Bronchial smooth muscle cell (primary cell): ENCODE measurements around the gene TAS2R19. TPM values are rescaled to one million over a fixed set of nuclear protein-coding genes. Genes with fewer than 3 reads are reported as not detected.

Experiments
- total RNA-seq: library from RNA; depleted of rRNA; stranded (reverse); fragments of >200 nt; gene quantifications from 2 replicates; pipeline ENCODE4 v1.2.1, GENCODE V29; 2014

Gene TAS2R19
- total RNA-seq: 3.9 and 4.6 TPM in 2 replicates

DNA sequence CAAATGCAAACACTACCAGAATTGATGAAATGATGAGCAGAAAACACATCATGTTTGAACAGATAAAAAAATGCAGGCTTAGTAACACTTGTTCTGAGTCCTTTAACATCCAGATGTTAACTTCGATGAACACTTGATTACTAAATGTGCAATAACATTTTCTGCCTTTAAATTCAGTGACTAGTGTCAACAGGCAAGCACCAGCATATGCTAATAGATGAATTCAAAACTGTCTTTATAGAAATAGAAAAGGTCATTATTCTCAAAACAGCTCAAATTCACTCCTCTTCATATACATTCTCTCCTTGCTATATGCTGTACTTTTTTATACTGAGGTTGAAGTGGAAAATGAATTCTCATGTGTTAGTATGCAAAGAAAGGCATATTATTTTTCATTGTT lies at the start of gene TAS2R19:
TAS2R19 (minus strand) TSS at position 101 of the 400 bp plus-strand sequence; CDS start at position 52, 49 bp downstream.

GRCh38 chr12:11062194-11062593 lies 39.8 kb upstream of the TAS2R19 start, which contains the start of gene TAS2R46:
Gene TAS2R46 (minus strand): TSS chr12:11062294. CDS start chr12:11062294, 0 bp downstream.

DNA sequence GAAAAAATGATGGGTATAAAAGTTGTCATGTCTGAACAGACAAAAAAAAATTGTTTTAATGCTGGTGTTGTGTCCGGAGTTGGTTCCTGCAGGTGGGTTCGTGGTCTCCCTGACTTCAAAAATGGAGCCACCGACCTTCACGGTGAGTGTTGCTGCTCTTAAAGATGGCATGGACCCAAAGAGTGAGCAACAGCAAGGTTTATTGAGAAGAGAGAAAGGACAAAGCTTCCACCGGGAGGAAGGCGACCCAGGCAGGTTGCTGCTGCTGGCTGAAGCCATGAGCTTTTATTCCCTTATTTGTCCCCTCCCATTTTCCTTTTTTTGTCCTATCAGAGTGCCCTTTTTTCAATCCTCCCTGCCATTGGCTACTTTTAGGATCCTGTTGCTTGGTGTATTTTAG lies 8.9 kb upstream of the TAS2R19 start, which contains the start of gene TAS2R31:
TAS2R31 (minus strand) TSS at position 101 of the 400 bp plus-strand sequence; CDS start at position 29, 72 bp downstream.

DNA sequence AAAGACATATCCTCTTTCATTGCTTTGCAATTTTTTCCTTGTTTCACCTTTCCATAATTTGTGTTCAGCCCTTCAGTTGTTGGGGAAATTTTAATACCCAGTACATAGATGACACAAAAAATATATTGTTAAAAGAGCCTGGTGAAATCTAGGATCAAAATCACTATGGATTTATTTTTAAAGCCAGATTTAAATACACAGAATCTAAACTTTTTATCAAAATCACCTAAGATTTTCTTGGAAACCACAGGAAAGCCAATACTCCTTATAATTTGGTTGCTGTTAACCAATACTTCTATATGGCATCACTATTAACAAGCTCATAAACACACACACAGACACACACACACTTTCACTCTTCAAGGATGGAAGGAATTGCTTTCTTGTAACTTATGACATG lies 24.2 kb downstream of the TAS2R19 start, which contains the start of gene TAS2R20:
TAS2R20 (minus strand) TSS at position 101 of the 400 bp plus-strand sequence. CDS start 429 bp downstream, outside the sequence.

GRCh38 chr12:10986812-10987211 lies 35.6 kb downstream of the TAS2R19 start, which contains the start of gene TAS2R50:
Gene TAS2R50 (minus strand): TSS chr12:10986912. CDS start chr12:10986860, 52 bp downstream.

Other genes with a start within 250 kb of the TAS2R19 start
- gene TAS2R7, start 220.0 kb downstream of the TAS2R19 start, total RNA-seq: not detected in 2 replicates
- gene TAS2R8, start 215.3 kb downstream of the TAS2R19 start, total RNA-seq: 0.26 TPM in 1 of 2 replicates, not detected in the other
- gene TAS2R9, start 212.5 kb downstream of the TAS2R19 start, total RNA-seq: 0.09 and 0.16 TPM in 2 replicates
- 0.60 and 1.3 TPM in 2 replicates for gene TAS2R10, start 196.3 kb downstream of the TAS2R19 start, total RNA-seq
- gene PRR4, start 173.1 kb downstream of the TAS2R19 start, total RNA-seq: 0.32 and 0.60 TPM in 2 replicates
- 15.9 and 21.0 TPM in 2 replicates for gene PRH1, start 138.4 kb downstream of the TAS2R19 start, total RNA-seq
- 0.69 and 0.95 TPM in 2 replicates for gene TAS2R13, start 113.1 kb downstream of the TAS2R19 start, total RNA-seq
- 0.63 TPM in 1 of 2 replicates, not detected in the other for gene PRH2, start 93.4 kb downstream of the TAS2R19 start, total RNA-seq
- 1.7 and 2.0 TPM in 2 replicates for gene TAS2R14, start 83.4 kb downstream of the TAS2R19 start, total RNA-seq
- 1.5 and 1.7 TPM in 2 replicates for gene TAS2R50, start 35.7 kb downstream of the TAS2R19 start, total RNA-seq
- 1.6 and 2.5 TPM in 2 replicates for gene TAS2R20, start 24.3 kb downstream of the TAS2R19 start, total RNA-seq
- 1.6 and 3.0 TPM in 2 replicates for gene TAS2R31, start 8.8 kb upstream of the TAS2R19 start, total RNA-seq
- 1.2 and 1.7 TPM in 2 replicates for gene TAS2R46, start 39.7 kb upstream of the TAS2R19 start, total RNA-seq
- gene TAS2R43, start 69.7 kb upstream of the TAS2R19 start, total RNA-seq: 0.63 and 1.0 TPM in 2 replicates
- gene TAS2R30, start 112.0 kb upstream of the TAS2R19 start, total RNA-seq: 2.2 and 3.5 TPM in 2 replicates
- 2.7 and 3.9 TPM in 2 replicates for gene SMIM10L1, start 148.6 kb upstream of the TAS2R19 start, total RNA-seq
- not detected in 2 replicates for gene TAS2R42, start 164.3 kb upstream of the TAS2R19 start, total RNA-seq
- not detected in 2 replicates for gene PRB3, start 247.1 kb upstream of the TAS2R19 start, total RNA-seq